OCI-M2 (cell line): ENCODE data around the gene MEX3C.

Source experiments
- DNase-seq: peaks from one replicate; lab custom pipeline; 2025; ENCODE audit not compliant: unreplicated experiment; lab: John Stamatoyannopoulos, UW

Gene MEX3C

GRCh38 chr18:51197661-51198424 is at the start of gene MEX3C:
MEX3C (minus strand) TSS chr18:51197681; CDS start chr18:51197320, 361 bp downstream.
- peak; percentile 54 for DNase-seq

GRCh38 chr18:51241226-51241625 is 43.7 kb upstream of the MEX3C start:
- DNase-seq: no peak

- DNase-seq: no peak
These were observed 38.7 kb upstream of the MEX3C start for GRCh38 chr18:51236225-51236624.

GRCh38 chr18:51235009-51235789 is 37.7 kb upstream of the MEX3C start:
- DNase-seq: no peak

GRCh38 chr18:51234117-51235008 is 36.9 kb upstream of the MEX3C start:
- no peak for DNase-seq

- no peak for DNase-seq
These were observed 31.8 kb upstream of the MEX3C start for GRCh38 chr18:51229328-51229727.

GRCh38 chr18:51227660-51228059 is 30.2 kb upstream of the MEX3C start:
- no peak for DNase-seq

- no peak for DNase-seq
These were observed 29.3 kb upstream of the MEX3C start for GRCh38 chr18:51226587-51227350.

- no peak for DNase-seq
These were observed 28.6 kb upstream of the MEX3C start for GRCh38 chr18:51226068-51226467.

GRCh38 chr18:51212606-51213005 is 15.1 kb upstream of the MEX3C start:
- DNase-seq: no peak

- no peak for DNase-seq
These were observed 14.1 kb upstream of the MEX3C start for GRCh38 chr18:51211552-51211951.

GRCh38 chr18:51196811-51197660 is 445 bp downstream of the MEX3C start:
- DNase-seq: no peak

- no peak for DNase-seq
These were observed 1.2 kb downstream of the MEX3C start for GRCh38 chr18:51196118-51196810.

- no peak for DNase-seq
These were observed 1.9 kb downstream of the MEX3C start for GRCh38 chr18:51195451-51196117.

GRCh38 chr18:51195086-51195450 is 2.4 kb downstream of the MEX3C start:
- DNase-seq: no peak

- no peak for DNase-seq
These were observed 2.9 kb downstream of the MEX3C start for GRCh38 chr18:51194604-51195003.

- no peak for DNase-seq
These were observed 3.7 kb downstream of the MEX3C start for GRCh38 chr18:51193621-51194287.

GRCh38 chr18:51192696-51193095 is 4.8 kb downstream of the MEX3C start:
- no peak for DNase-seq
